ENCODE results near the gene DCANP1. TPM values are rescaled to one million over a fixed set of nuclear protein-coding genes. Genes with fewer than 3 reads are reported as not detected.
A peak's percentile ranks its signal among the peaks of the same experiment; 100 is the strongest.

The DCANP1 gene
- total RNA-seq, 2 experiments from 2014 or later = not detected

DNA sequence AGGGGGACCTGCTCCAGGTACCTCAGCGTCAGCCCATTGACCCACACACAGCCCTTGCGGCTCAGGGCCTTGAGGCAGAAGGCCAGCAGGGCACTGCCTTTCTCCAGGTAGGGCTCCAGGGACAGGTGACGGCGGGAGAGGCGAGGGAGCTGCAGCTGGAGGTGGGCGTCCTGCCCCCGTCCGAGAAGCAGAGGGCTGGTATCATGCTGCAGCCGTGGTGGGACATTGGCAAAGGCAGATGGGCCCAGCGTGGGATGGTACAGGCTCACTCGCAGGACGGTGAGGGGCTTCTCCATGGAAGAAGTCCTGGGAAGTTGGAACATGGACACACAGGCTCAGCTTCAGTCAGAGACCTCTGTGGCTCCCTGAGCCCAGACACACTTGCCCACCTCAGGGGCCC lies 2.5 kb upstream of the DCANP1 start:
- Mint-ChIP-seq H3K27me3 (no peaks in the 10 kb centered on the region), H3K36me3 (ENCODE audit: low read depth) (no peaks in the 10 kb centered on the region), H3K4me3 (no peak overlapping the region), H3K9me3 (no peaks in the 10 kb centered on the region), H3K27ac (no peak overlapping the region), H3K4me1 (no peaks in the 10 kb centered on the region)
- DNase-seq = no peak
- ChIA-PET CTCF (interaction anchor here (1.2 to 1.3 kb wide), 2 partner anchors 12 to 117 kb away, joined by 3 to 4 read pairs; no protein-coding TSS in a partner anchor), POLR2A (no interaction called here)

DNA sequence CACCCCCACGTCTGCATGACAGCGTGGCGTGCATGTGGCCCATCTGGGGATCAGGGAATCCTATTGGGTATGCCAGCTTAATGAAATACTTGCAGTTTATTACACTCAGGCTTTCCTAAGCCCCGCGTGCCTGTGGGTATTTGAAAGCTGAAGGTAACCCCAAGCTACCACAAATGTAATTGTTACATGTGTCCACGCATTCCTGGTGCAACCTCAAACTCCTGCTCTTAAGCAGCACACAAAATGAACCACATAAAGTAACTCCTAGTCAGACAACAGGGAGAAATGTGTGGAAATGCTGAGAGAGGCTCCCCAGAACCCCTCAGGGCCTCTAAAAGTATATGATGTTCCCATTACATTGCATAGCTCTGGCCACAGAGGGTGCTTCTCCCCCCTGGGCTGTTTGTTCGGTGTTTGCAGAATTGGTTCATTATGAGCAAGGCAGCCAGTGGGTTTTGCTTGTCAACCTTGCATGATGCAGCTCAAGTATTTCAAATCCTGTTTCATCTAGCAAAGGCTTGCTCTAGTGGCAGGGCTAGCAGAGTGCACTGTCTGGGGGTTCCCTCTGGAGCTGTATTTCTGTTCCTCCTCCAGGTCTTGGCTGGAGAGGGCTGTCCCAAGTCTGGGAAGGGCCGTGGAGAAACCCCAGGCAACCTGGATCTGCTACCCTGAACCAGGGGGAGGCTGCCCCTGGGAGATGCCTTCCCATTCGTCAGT lies 1.8 kb upstream of the DCANP1 start:
- POLR2A ChIA-PET = no interaction called here
- DNase-seq = no peak
- Mint-ChIP-seq H3K9me3 (no peaks in the 10 kb centered on the region), H3K36me3 (ENCODE audit: low read depth) (no peaks in the 10 kb centered on the region), H3K4me1 (no peaks in the 10 kb centered on the region), H3K4me3 (no peak overlapping the region), H3K27me3 (no peaks in the 10 kb centered on the region), H3K27ac (no peak overlapping the region)
- CTCF ChIA-PET = interaction anchor here (1.0 to 1.2 kb wide), 2 partner anchors 12 to 17 kb away, joined by 3 read pairs; no protein-coding TSS in a partner anchor

DNA sequence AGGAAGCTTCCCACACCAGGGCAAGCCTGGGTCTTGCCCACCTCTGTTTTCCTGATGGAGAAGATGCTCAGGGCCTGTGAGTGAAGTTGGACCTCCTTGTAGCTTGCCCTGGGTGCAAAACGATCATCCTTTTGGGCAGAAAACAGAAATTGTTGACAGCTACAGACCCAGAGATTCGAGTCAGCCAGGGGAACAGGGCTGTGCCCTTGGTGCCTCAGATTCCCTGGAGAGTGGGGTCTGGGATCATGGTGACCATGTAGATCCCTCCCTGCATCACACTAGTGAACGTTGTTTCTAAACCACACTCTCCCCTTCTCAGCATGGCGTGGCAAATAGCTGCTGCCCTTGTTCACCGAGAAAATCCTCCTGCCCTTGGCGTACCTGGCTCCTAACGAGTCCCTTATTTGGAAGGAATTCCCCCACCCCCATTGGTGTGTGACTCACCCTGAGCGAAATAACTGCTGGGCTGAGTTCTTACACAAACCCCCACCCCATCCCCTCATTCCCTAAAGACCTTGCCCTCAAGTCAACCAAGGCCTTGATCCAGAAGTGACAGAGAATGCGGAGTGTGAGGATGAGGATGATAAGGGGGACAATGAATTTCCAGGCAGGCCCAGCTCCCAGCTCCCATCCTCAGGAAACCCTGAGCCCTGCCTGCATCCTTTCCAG lies 1.1 kb upstream of the DCANP1 start:
- ChIA-PET POLR2A (no interaction called here), CTCF (interaction anchor here (0.6 to 3.9 kb wide), 3 partner anchors 10 to 84 kb away, joined by 3 to 16 read pairs (median 3); no protein-coding TSS in a partner anchor)
- H3K4me3 Mint-ChIP-seq = no peak overlapping the region
- no peak for DNase-seq
- no peaks in the 10 kb centered on the region for H3K27me3 Mint-ChIP-seq
- no peaks in the 10 kb centered on the region for H3K4me1 Mint-ChIP-seq
- H3K27ac Mint-ChIP-seq = no peak overlapping the region
- H3K9me3 Mint-ChIP-seq = no peaks in the 10 kb centered on the region
- H3K36me3 Mint-ChIP-seq (ENCODE audit: low read depth) = no peaks in the 10 kb centered on the region

DNA sequence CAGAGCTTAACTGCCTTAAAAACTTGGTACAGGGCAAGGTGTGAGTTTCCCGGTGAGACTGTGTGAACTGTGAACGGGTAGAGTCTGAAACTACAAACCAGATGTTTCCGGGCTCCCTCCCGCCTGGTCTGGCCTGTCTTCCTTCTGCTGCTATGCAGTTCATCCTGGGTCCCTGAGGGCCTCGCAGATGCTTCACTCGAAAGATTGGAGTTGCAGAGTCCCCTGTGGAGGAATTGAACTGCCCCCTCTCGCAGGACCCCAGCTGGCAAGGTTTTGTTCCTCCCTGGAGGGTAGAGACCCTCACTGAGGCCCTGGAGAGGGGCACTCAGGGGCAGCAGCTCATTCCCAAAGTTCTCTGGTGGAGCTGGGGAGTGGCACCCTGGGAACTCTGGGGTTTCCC lies 533 bp downstream of the DCANP1 start:
- H3K4me1 Mint-ChIP-seq = no peaks in the 10 kb centered on the region
- H3K36me3 Mint-ChIP-seq (ENCODE audit: low read depth) = no peaks in the 10 kb centered on the region
- POLR2A ChIA-PET = no interaction called here
- no peaks in the 10 kb centered on the region for H3K27me3 Mint-ChIP-seq
- no peaks in the 10 kb centered on the region for H3K9me3 Mint-ChIP-seq
- H3K4me3 Mint-ChIP-seq = no peak overlapping the region
- DNase-seq = no peak
- CTCF ChIA-PET = interaction anchor here (1.6 to 3.9 kb wide), 2 partner anchors 12 kb away, joined by 5 to 16 read pairs; no protein-coding TSS in a partner anchor
- H3K27ac Mint-ChIP-seq = no peak overlapping the region

DNA sequence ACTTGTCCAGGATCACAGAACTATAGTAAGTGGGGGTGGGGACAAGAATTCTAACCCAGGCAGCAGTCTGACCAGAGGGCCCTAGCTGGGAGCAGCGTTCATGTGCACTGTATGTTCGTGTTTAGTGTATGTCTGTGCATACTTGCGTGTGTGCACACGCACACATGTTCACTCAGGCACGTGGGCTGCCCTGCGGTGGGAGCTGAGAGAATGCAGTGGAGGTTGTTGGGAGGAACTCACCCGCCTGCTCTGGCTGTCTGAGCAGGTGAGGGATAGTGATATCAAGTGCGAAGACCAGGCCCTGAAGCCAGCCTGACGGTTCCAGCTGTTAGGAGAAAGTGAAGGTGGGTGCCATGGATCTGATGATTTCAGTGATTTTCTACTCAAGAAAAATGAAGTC lies 942 bp downstream of the DCANP1 start:
- CTCF ChIA-PET = interaction anchor here (1.6 to 3.9 kb wide), 2 partner anchors 12 kb away, joined by 5 to 16 read pairs; no protein-coding TSS in a partner anchor
- Mint-ChIP-seq H3K4me1 (no peaks in the 10 kb centered on the region), H3K4me3 (no peak overlapping the region), H3K27ac (no peak overlapping the region), H3K36me3 (ENCODE audit: low read depth) (no peaks in the 10 kb centered on the region), H3K9me3 (no peaks in the 10 kb centered on the region), H3K27me3 (no peaks in the 10 kb centered on the region)
- DNase-seq = no peak
- POLR2A ChIA-PET = no interaction called here

DNA sequence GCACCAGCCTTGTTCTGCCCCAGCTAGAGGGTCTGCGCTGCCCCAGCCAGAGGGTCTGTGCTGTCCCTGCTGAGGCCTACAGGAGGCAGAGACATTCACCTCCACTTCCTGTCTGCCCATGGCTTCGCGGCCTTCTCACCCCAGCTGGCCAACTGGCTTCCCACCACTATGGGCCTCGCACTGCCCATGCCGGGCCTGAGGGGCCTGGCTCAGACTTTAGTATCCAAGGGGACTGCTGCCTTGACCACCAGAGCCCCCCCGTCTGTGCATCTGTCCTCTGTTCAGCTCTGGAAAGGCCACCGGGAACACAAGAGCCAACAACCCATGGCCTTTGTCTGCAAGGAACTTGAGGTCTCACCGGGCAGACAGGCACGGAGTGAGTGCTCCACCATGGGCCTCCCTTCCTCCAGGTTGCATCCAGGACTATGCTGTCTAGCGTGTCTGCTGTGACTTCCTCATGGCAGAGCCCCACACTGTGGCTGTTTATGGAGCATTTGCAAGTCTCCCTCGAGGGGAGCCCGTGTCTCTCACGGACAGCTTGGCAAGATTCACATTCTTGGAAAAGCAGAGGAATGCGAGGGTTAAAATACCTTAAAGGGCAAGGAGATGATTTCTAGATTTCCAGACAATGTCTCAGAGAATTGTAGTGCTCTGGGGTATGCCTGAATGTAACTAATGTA lies 1.7 kb downstream of the DCANP1 start:
- CTCF ChIA-PET = interaction anchor here (1.6 to 3.9 kb wide), 2 partner anchors 11 to 13 kb away, joined by 5 to 16 read pairs; no protein-coding TSS in a partner anchor
- POLR2A ChIA-PET = no interaction called here
- Mint-ChIP-seq H3K27me3 (no peaks in the 10 kb centered on the region), H3K4me3 (no peak overlapping the region), H3K9me3 (no peaks in the 10 kb centered on the region), H3K27ac (no peak overlapping the region), H3K4me1 (no peaks in the 10 kb centered on the region), H3K36me3 (ENCODE audit: low read depth) (no peaks in the 10 kb centered on the region)
- DNase-seq = no peak

DNA sequence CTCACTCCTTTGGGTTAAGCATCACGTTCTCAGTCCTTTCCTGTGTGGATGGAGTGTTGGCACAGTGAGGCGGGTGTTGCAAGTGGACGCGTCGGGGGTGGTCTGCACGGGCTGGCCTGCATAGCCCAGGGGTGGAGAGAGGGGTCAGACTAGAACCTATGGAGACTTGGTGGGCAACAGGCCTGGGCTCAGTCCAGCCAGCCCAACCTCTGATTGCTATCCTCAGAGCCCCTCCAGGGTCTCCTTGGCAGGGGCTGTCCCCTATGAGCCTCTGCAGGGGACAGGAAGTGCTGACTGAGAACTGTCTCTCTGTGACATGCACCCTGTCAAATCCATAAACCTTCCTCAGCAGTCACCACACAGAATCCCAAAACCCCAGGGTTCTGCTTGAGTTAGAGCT lies 2.3 kb downstream of the DCANP1 start:
- H3K4me1 Mint-ChIP-seq = no peaks in the 10 kb centered on the region
- H3K27me3 Mint-ChIP-seq = no peaks in the 10 kb centered on the region
- no peak for DNase-seq
- H3K27ac Mint-ChIP-seq = no peak overlapping the region
- no peaks in the 10 kb centered on the region for H3K9me3 Mint-ChIP-seq
- H3K36me3 Mint-ChIP-seq (ENCODE audit: low read depth) = no peaks in the 10 kb centered on the region
- POLR2A ChIA-PET = no interaction called here
- H3K4me3 Mint-ChIP-seq = no peak overlapping the region
- CTCF ChIA-PET = interaction anchor here (3.9 kb wide), 1 partner anchor 13 kb away, joined by 16 read pairs; no protein-coding TSS in a partner anchor

DNA sequence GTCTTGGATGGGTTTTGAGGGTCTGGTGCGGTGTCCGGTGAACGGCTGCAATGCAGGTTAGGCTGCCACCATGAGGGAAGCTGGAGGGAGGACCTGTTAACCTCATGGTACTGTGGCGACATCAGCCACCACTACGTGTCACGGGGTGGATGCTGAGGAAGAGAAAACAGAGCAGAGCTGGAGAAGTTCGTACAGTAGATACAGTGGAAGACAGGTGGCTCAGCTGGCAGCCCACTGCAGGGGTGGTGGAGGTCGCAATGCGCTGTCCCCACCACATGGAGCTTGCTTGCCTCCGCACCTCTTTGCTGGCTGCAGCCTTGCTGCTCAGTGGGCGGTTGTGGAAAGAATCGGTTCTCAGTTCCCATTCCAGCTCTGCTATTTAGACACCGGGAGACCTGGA lies 2.8 kb downstream of the DCANP1 start:
- no peak for DNase-seq
- no peak overlapping the region for H3K4me3 Mint-ChIP-seq
- no peaks in the 10 kb centered on the region for H3K27me3 Mint-ChIP-seq
- H3K27ac Mint-ChIP-seq = no peak overlapping the region
- ChIA-PET CTCF (interaction anchor here (3.9 kb wide), 1 partner anchor 14 kb away, joined by 16 read pairs; no protein-coding TSS in a partner anchor), POLR2A (no interaction called here)
- no peaks in the 10 kb centered on the region for H3K36me3 Mint-ChIP-seq (ENCODE audit: low read depth)
- no peaks in the 10 kb centered on the region for H3K4me1 Mint-ChIP-seq
- H3K9me3 Mint-ChIP-seq = no peaks in the 10 kb centered on the region

DNA sequence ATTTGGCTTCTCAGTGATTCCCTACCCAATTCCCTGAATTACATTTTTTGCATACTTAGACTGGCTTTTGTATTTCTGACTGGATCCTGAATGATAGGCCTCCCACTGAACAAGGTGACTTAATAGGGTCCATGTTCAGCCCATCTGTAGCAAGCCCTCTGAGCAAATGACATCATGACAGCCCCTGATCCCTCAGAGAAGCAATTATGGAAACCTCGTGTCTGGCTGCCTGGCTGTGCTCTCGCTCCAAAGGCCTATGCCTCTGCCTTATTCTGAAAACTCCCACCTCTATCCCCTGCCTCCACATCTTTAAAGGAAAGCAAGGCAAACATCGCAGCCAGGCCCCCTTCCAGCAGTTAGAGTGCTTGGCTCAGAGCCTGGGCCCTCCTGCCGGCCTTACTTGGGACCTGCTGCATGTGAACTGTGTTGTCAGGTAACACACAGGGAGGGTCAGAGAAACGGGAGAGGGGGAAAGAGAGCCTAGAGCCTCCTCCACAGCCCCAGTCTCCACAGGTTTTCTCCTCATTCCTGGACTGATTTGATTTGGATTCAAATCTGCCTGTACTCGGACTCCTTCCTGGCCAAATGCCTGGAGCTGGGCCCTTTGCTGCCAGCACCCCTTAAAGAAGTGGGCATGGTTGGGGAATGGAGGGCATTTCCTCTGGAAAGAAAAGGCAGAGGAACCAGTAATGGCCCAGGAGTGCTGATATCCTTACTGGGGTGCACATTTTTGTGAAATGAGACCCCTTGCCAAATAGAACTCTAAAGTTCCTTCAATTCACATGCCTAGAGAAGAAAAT lies 3.8 kb downstream of the DCANP1 start:
- Mint-ChIP-seq H3K4me1 (no peaks in the 10 kb centered on the region), H3K9me3 (no peaks in the 10 kb centered on the region), H3K4me3 (no peak overlapping the region), H3K36me3 (ENCODE audit: low read depth) (no peaks in the 10 kb centered on the region), H3K27ac (no peak overlapping the region), H3K27me3 (peaks cover 1% of the 10 kb centered on the region)
- no peak for DNase-seq
- ChIA-PET POLR2A (no interaction called here), CTCF (no interaction called here)

DNA sequence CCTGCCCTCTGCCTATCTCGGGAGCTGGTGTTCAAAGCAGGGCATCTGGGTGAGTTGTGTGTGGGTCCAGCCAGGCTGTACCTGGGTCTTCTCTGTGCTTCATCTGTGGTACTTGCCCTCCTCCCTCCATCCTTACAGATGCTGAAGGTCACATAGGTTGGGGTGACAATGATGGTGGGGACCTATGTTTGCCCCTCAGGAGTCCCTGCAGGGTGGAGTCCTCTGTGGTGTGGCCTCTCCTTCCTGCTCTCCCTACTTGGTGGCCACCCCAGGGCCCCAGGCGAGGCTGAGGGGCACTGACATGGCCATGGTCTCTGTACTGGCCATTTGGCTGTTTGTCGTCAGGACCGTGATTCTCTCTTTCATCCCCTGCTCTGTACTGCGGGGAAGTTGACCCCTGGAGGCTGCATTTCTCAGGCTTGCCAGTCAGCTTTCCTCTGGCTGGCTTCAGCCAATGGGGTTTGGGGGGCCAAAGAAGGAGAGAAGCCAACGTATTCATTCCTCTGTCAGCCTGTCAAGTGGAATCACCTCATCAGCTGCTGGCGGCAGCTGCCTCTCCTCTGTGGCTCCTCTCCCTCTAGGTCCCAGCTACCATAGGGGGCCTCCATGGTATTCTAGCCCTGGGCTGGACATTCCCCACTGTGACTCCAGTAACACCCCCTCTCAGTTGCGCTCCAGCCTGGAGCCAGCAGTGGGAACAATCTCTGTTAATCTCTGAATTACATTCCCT lies 4.6 kb downstream of the DCANP1 start:
- Mint-ChIP-seq H3K27ac (no peak overlapping the region), H3K4me1 (no peaks in the 10 kb centered on the region), H3K27me3 (peaks cover 2% of the 10 kb centered on the region), H3K9me3 (no peaks in the 10 kb centered on the region), H3K4me3 (no peak overlapping the region), H3K36me3 (ENCODE audit: low read depth) (no peaks in the 10 kb centered on the region)
- no peak for DNase-seq
- CTCF ChIA-PET = interaction anchor here (1.0 kb wide), 1 partner anchor 15 kb away, joined by 3 read pairs; no protein-coding TSS in a partner anchor
- POLR2A ChIA-PET = no interaction called here

DNA sequence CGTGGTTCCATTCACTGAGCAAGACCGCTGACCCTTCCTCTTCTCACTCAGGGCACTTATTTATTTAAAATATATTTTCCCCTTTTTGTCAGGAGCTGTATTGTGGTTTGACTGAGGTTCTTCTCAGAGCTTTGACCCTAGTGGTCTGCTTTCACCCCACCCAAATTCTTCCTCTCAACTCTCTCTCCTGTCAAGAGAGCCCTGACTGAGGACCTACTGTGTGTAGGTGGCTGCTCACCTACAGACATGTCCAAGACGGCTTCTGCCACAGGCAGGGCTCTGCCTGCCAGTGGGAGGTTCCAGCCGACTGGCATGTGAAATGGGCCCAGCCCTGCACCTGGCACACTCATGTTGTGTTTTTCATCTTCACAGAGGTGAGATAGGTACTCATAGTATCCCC lies 5.2 kb downstream of the DCANP1 start:
- ChIA-PET CTCF (interaction anchor here (0.6 to 1.0 kb wide), 2 partner anchors 16 to 815 kb away, joined by 3 read pairs; no protein-coding TSS in a partner anchor), POLR2A (no interaction called here)
- no peak for DNase-seq
- Mint-ChIP-seq H3K27me3 (peaks cover 2% of the 10 kb centered on the region), H3K27ac (no peak overlapping the region), H3K36me3 (ENCODE audit: low read depth) (no peaks in the 10 kb centered on the region), H3K4me1 (no peaks in the 10 kb centered on the region), H3K4me3 (no peak overlapping the region), H3K9me3 (no peaks in the 10 kb centered on the region)

DNA sequence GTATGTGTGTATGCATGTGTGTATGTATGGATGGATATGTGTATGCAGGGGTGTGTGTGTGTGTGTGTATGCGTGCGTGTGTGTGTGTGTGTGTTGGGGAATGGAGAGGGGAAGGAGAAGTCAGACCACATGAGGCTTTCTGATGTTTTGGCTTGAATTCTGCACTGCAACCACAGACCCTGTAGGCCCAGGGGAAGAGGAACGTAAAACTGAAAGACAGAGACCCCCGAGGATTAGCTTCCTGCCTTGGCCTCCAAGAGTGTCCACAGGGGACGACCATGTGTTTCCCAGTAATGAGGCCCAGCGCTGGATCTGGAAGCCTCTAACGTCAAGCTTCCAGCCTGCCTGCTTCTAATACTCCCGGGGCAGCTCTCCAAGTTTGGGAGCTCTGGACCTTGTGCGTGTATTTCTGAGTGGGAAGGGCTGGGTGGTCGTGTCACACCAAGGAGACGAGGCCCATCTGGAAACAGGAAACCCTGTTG lies 5.8 kb downstream of the DCANP1 start:
- peaks cover 2% of the 10 kb centered on the region for H3K27me3 Mint-ChIP-seq
- peak; percentile 1 for DNase-seq
- no peaks in the 10 kb centered on the region for H3K36me3 Mint-ChIP-seq (ENCODE audit: low read depth)
- no peak overlapping the region for H3K27ac Mint-ChIP-seq
- no peak overlapping the region for H3K4me3 Mint-ChIP-seq
- ChIA-PET CTCF (interaction anchor here (0.6 to 1.0 kb wide), 3 partner anchors 16 to 815 kb away, joined by 3 to 4 read pairs (median 3); no protein-coding TSS in a partner anchor), POLR2A (no interaction called here)
- H3K4me1 Mint-ChIP-seq = no peaks in the 10 kb centered on the region
- no peaks in the 10 kb centered on the region for H3K9me3 Mint-ChIP-seq

Data from activated CD4-positive, alpha-beta T cell treated with anti-CD3 and anti-CD28 coated beads, Interleukin-2, amount 10 ng/mL, durations not matched to agents 7 days and 5 days (primary cell).